GM13976 (cell line): ENCODE results near the gene ZNF385D.

Experiments
- DNase-seq: peaks from one replicate; pipeline ENCODE4 v3.0.0; 2012; ENCODE audit warnings: low spot score
- in situ Hi-C: fragments of 300-500 bp; cut with MboI; formaldehyde crosslinking; loops from one replicate; pipeline ENCODE4 v1.12.0; 2022; ENCODE audit warnings: low sequenced_read_pairs, mixed read lengths, inconsistent platforms; ENCODE audit not compliant: unreplicated experiment
- TF ChIP-seq, protein P1 (sequence below): IDR thresholded peaks from 2 replicates; pipeline ENCODE4 v1.5.1; 2012; ENCODE audit warnings: borderline replicate concordance, mild to moderate bottlenecking; ENCODE audit not compliant: insufficient read depth; ENCODE audit errors: extremely low read depth, missing control alignments, control extremely low read depth

Gene ZNF385D

DNA sequence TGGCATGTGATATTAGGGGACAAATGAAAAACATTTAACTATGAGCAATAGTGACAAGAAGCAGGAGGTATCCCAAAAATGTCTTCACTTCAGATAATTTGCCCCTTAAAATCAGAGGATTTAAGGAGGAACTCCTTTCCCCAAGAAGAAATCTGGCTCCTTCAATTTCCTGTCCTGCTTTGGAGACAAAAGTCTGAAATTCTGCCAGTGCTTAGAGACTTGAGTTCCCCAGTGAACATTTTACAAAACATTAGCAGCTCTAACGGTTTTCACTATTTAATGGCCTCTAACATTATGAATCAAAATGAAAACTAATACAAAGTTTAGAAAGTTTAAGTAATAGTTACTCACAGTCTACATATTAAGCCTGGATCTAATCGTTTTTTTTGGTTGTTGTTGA lies 40.3 kb upstream of the ZNF385D start:
- in situ Hi-C loops: no loop called here
- TF ChIP-seq, protein P1, sequence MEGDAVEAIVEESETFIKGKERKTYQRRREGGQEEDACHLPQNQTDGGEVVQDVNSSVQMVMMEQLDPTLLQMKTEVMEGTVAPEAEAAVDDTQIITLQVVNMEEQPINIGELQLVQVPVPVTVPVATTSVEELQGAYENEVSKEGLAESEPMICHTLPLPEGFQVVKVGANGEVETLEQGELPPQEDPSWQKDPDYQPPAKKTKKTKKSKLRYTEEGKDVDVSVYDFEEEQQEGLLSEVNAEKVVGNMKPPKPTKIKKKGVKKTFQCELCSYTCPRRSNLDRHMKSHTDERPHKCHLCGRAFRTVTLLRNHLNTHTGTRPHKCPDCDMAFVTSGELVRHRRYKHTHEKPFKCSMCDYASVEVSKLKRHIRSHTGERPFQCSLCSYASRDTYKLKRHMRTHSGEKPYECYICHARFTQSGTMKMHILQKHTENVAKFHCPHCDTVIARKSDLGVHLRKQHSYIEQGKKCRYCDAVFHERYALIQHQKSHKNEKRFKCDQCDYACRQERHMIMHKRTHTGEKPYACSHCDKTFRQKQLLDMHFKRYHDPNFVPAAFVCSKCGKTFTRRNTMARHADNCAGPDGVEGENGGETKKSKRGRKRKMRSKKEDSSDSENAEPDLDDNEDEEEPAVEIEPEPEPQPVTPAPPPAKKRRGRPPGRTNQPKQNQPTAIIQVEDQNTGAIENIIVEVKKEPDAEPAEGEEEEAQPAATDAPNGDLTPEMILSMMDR: no peak
- DNase-seq: no peak

- TF ChIP-seq, protein P1: no peak
- DNase-seq: no peak
- in situ Hi-C loops: no loop called here
Observed at GRCh38 chr3:21790466-21790865, 39.5 kb upstream of the ZNF385D start.

DNA sequence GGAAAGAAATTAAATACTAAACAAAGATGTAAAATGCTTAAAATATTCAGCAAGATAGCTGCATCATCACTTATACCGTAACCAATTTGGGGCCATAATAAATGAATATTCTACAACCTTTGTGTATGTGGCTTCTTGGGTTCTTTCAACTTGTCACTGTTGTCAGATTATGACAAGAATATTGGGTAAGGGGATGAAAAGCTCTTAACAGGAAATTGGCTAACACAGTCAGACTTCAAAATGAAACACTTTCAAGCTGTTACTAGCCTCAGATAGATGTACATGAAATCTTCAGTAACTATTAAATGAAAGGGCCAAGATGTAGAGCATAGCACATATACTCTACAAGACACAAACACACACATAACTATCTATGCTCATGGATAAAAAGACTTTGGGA lies 38.7 kb upstream of the ZNF385D start:
- in situ Hi-C loops: no loop called here
- TF ChIP-seq, protein P1: no peak
- no peak for DNase-seq

- TF ChIP-seq, protein P1: no peak
- DNase-seq: no peak
- in situ Hi-C loops: no loop called here
Observed at GRCh38 chr3:21786438-21786797, 35.4 kb upstream of the ZNF385D start.

GRCh38 chr3:21785765-21786437 lies 34.9 kb upstream of the ZNF385D start:
- in situ Hi-C loops: no loop called here
- TF ChIP-seq, protein P1: no peak
- no peak for DNase-seq

- in situ Hi-C loops: no loop called here
Observed at GRCh38 chr3:21783839-21784238, 32.8 kb upstream of the ZNF385D start.

More at GRCh38 chr3:21783839-21784238, 32.8 kb upstream of the ZNF385D start:
- TF ChIP-seq, protein P1: no peak
- no peak for DNase-seq
